Muscle of leg (tissue), 11 donors: ENCODE measurements around the gene PRKACA. TPM values are rescaled to one million over a fixed set of nuclear protein-coding genes. Genes with fewer than 3 reads are reported as not detected.
A peak's percentile ranks its signal among the peaks of the same experiment; 100 is the strongest.

ENCODE experiments used
- DNase-seq: peaks from one replicate; pipeline ENCODE4 v3.0.0; 2013
- H3K27ac ChIP-seq: one replicate; pipeline ENCODE4 v1.5.1; 2013; ENCODE audit warnings: mild to moderate bottlenecking, low read length, control low read depth
- H3K27me3 ChIP-seq: one replicate; pipeline ENCODE4 v1.6.1; 2013; ENCODE audit warnings: low read length; ENCODE audit not compliant: control insufficient read depth, insufficient read depth
- H3K36me3 ChIP-seq: one replicate; pipeline ENCODE4 v1.6.1; 2013; ENCODE audit warnings: low read length; ENCODE audit not compliant: control insufficient read depth, insufficient read depth
- H3K4me1 ChIP-seq: one replicate; pipeline ENCODE4 v1.6.1; 2013; ENCODE audit warnings: low read length; ENCODE audit not compliant: control insufficient read depth, insufficient read depth
- H3K4me3 ChIP-seq: one replicate; pipeline ENCODE4 v1.5.1; 2013; ENCODE audit warnings: low read length, control low read depth
- H3K9me3 ChIP-seq: replicated peaks from 2 replicates; pipeline ENCODE4 v1.6.1; 2013; ENCODE audit warnings: low read depth, low read length; ENCODE audit not compliant: control insufficient read depth
- WGBS: methylation state at CpG from one replicate; pipeline ENCODE4 v1.1.5; 2013; ENCODE audit warnings: missing lambda C conversion rate; ENCODE audit not compliant: insufficient coverage; 5-methylcytosine and 5-hydroxymethylcytosine counted together
- polyA plus RNA-seq, 8 donors: library from polyadenylated mRNA; unstranded; fragments of 120-200 nt; gene quantifications; one replicate each; pipeline versions ENCODE4 v1.2.1 to v1.2.3, GENCODE V29; 2013; ENCODE audit warnings: inconsistent platforms in 1 of 8, low replicate concordance in 1 of 8; ENCODE audit not compliant: insufficient read length in 8 of 8, insufficient read depth in 1 of 8
- total RNA-seq: library from RNA; stranded (reverse); fragments of 120-200 nt; gene quantifications from one replicate; pipeline ENCODE4 v1.2.4, GENCODE V29; 2013

The PRKACA gene
- total and polyA plus RNA-seq, 9 donors = 121 to 485 (median 425) TPM

- peaks cover 34% of the 10 kb centered on the region for H3K4me1 ChIP-seq
- H3K36me3 ChIP-seq = no peaks in the 10 kb centered on the region
- H3K27me3 ChIP-seq = peaks cover 22% of the 10 kb centered on the region
- H3K27ac ChIP-seq = peak overlapping the region; percentile 78
- H3K4me3 ChIP-seq = peak overlapping the region; percentile 61
- H3K9me3 ChIP-seq = no peaks in the 10 kb centered on the region
- peak; percentile 83 for DNase-seq
- WGBS = under 1% methylated on average over 103 of the region's 106 CpGs
Observed at GRCh38 chr19:14073261-14073924, 44.2 kb downstream of the PRKACA start.

GRCh38 chr19:14072535-14073260, 44.9 kb downstream of the PRKACA start, which contains the start of gene MISP3:
MISP3 (plus strand) TSS chr19:14072786; CDS start chr19:14073310, 524 bp downstream.
- Histone ChIP-seq H3K36me3 (no peaks in the 10 kb centered on the region), H3K4me3 (peak within 1 kb of the TSS; percentile 61), H3K27ac (peak within 1 kb of the TSS; percentile 42), H3K27me3 (peaks cover 22% of the 10 kb centered on the region), H3K4me1 (peaks cover 34% of the 10 kb centered on the region), H3K9me3 (no peaks in the 10 kb centered on the region)
- 1% methylated on average over 51 of the region's 51 CpGs for WGBS
- peak; percentile 30 for DNase-seq

- peaks cover 34% of the 10 kb centered on the region for H3K4me1 ChIP-seq
- no peak for DNase-seq
- no peak overlapping the region for H3K4me3 ChIP-seq
- 93% methylated on average over 41 of the region's 43 CpGs for WGBS
- H3K27me3 ChIP-seq = peaks cover 22% of the 10 kb centered on the region
- H3K9me3 ChIP-seq = no peaks in the 10 kb centered on the region
- no peaks in the 10 kb centered on the region for H3K36me3 ChIP-seq
- no peak overlapping the region for H3K27ac ChIP-seq
Observed at GRCh38 chr19:14070268-14071050, 47.1 kb downstream of the PRKACA start.

- Histone ChIP-seq H3K9me3 (no peaks in the 10 kb centered on the region), H3K27ac (no peak overlapping the region), H3K4me1 (no peaks in the 10 kb centered on the region), H3K4me3 (no peak overlapping the region), H3K27me3 (peaks cover 6% of the 10 kb centered on the region), H3K36me3 (no peaks in the 10 kb centered on the region)
- 88% methylated on average over 1 of the region's 2 CpGs for WGBS
- DNase-seq = no peak
Observed at GRCh38 chr19:14066134-14066533, 51.4 kb downstream of the PRKACA start.

GRCh38 chr19:14063105-14063504, 54.5 kb downstream of the PRKACA start:
- Histone ChIP-seq H3K36me3 (no peaks in the 10 kb centered on the region), H3K27me3 (peaks cover 34% of the 10 kb centered on the region)
- 93% methylated on average over 3 of the region's 7 CpGs for WGBS

GRCh38 chr19:14062558-14062855, 55.1 kb downstream of the PRKACA start:
- Histone ChIP-seq H3K4me1 (peaks cover 8% of the 10 kb centered on the region), H3K27me3 (peaks cover 39% of the 10 kb centered on the region), H3K27ac (no peak overlapping the region), H3K36me3 (no peaks in the 10 kb centered on the region), H3K9me3 (no peaks in the 10 kb centered on the region), H3K4me3 (no peak overlapping the region)
- WGBS = 78% methylated on average over 5 of the region's 5 CpGs
- no peak for DNase-seq

More at GRCh38 chr19:14063105-14063504, 54.5 kb downstream of the PRKACA start:
- Histone ChIP-seq H3K9me3 (no peaks in the 10 kb centered on the region), H3K4me1 (peaks cover 2% of the 10 kb centered on the region), H3K27ac (no peak overlapping the region), H3K4me3 (no peak overlapping the region)
- DNase-seq = no peak

- Histone ChIP-seq H3K36me3 (no peaks in the 10 kb centered on the region), H3K27ac (no peak within 1 kb of the TSS), H3K4me1 (peaks cover 9% of the 10 kb centered on the region), H3K4me3 (no peak within 1 kb of the TSS), H3K9me3 (no peaks in the 10 kb centered on the region), H3K27me3 (peaks cover 43% of the 10 kb centered on the region)
- WGBS = 66% methylated on average over 13 of the region's 19 CpGs
- DNase-seq = no peak
Observed at GRCh38 chr19:14061751-14062557, 55.6 kb downstream of the PRKACA start, which contains the start of gene PALM3. PALM3 (minus strand) TSS chr19:14062076; CDS start chr19:14061980, 96 bp downstream.

GRCh38 chr19:14061081-14061749, 56.3 kb downstream of the PRKACA start:
- no peak overlapping the region for H3K4me3 ChIP-seq
- no peak overlapping the region for H3K27ac ChIP-seq
- H3K9me3 ChIP-seq = no peaks in the 10 kb centered on the region
- DNase-seq = no peak
- H3K36me3 ChIP-seq = no peaks in the 10 kb centered on the region
- WGBS = 59% methylated on average over 4 of the region's 9 CpGs
- H3K27me3 ChIP-seq = peaks cover 49% of the 10 kb centered on the region
- peaks cover 10% of the 10 kb centered on the region for H3K4me1 ChIP-seq

GRCh38 chr19:14059652-14060155, 57.9 kb downstream of the PRKACA start:
- Histone ChIP-seq H3K4me1 (peaks cover 10% of the 10 kb centered on the region), H3K4me3 (no peak overlapping the region), H3K27ac (no peak overlapping the region), H3K36me3 (no peaks in the 10 kb centered on the region), H3K27me3 (peaks cover 53% of the 10 kb centered on the region), H3K9me3 (no peaks in the 10 kb centered on the region)
- no peak for DNase-seq
- WGBS = 39% methylated on average over 3 of the region's 8 CpGs
